ENCODE results near the gene CEP41.

The CEP41 gene

GRCh38 chr7:130440527-130441365 lies at the start of gene CEP41:
TSS of gene CEP41 (minus strand) at chr7:130441016. CDS start at chr7:130440966, 50 bp downstream.
- DNase-seq: peak; percentile 98

GRCh38 chr7:130490311-130490791 lies 49.5 kb upstream of the CEP41 start:
- no peak for DNase-seq

GRCh38 chr7:130489140-130489983 lies 48.5 kb upstream of the CEP41 start:
- no peak for DNase-seq

- no peak for DNase-seq
Observed at GRCh38 chr7:130488392-130489139, 47.8 kb upstream of the CEP41 start.

- no peak for DNase-seq
Observed at GRCh38 chr7:130486954-130487436, 46.2 kb upstream of the CEP41 start.

- DNase-seq: peak; percentile 72
Observed at GRCh38 chr7:130486114-130486953, 45.5 kb upstream of the CEP41 start.

GRCh38 chr7:130485734-130486113 lies 44.9 kb upstream of the CEP41 start:
- no peak for DNase-seq

- no peak for DNase-seq
Observed at GRCh38 chr7:130483031-130483430, 42.2 kb upstream of the CEP41 start.

- DNase-seq: peak; percentile 31
Observed at GRCh38 chr7:130481898-130482297, 41.1 kb upstream of the CEP41 start.

- DNase-seq: peak; percentile 39
Observed at GRCh38 chr7:130479716-130480400, 39.0 kb upstream of the CEP41 start.

- no peak for DNase-seq
Observed at GRCh38 chr7:130478991-130479390, 38.2 kb upstream of the CEP41 start.

GRCh38 chr7:130476297-130477150 lies 35.7 kb upstream of the CEP41 start:
- no peak for DNase-seq

GRCh38 chr7:130475776-130476175 lies 35.0 kb upstream of the CEP41 start:
- DNase-seq: no peak

- peak; percentile 41 for DNase-seq
Observed at GRCh38 chr7:130473876-130474275, 33.1 kb upstream of the CEP41 start.

- peak; percentile 79 for DNase-seq
Observed at GRCh38 chr7:130473289-130473688, 32.5 kb upstream of the CEP41 start.

- DNase-seq: no peak
Observed at GRCh38 chr7:130471974-130472373, 31.2 kb upstream of the CEP41 start.

GRCh38 chr7:130468612-130469011 lies 27.8 kb upstream of the CEP41 start:
- no peak for DNase-seq

GRCh38 chr7:130463553-130464434 lies 23.0 kb upstream of the CEP41 start:
- DNase-seq: no peak

- no peak for DNase-seq
Observed at GRCh38 chr7:130461272-130461671, 20.5 kb upstream of the CEP41 start.

Measured in MV-4-11 (cell line).